ENCODE measurements around the gene BICD1.

BICD1 gene

DNA sequence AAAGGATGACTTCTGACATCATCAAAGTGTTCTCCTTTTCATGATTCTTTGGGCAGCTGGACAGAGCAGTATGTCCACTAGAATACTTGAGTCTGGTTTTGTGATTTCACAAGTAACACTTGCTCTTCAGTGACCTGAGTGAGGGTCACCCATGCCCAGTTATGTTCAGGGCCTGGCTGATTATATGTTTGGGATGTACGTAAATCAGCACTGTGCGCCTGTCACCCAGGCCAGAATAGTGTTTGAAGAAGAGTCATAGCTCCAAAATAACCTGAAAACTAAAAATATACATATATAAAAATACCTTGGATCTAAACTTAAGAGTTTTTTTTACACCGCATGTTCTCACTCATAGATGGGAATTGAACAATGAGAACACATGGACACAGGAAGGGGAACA is 3.8 kb downstream of the BICD1 start:
- TF ChIP-seq, protein P1, sequence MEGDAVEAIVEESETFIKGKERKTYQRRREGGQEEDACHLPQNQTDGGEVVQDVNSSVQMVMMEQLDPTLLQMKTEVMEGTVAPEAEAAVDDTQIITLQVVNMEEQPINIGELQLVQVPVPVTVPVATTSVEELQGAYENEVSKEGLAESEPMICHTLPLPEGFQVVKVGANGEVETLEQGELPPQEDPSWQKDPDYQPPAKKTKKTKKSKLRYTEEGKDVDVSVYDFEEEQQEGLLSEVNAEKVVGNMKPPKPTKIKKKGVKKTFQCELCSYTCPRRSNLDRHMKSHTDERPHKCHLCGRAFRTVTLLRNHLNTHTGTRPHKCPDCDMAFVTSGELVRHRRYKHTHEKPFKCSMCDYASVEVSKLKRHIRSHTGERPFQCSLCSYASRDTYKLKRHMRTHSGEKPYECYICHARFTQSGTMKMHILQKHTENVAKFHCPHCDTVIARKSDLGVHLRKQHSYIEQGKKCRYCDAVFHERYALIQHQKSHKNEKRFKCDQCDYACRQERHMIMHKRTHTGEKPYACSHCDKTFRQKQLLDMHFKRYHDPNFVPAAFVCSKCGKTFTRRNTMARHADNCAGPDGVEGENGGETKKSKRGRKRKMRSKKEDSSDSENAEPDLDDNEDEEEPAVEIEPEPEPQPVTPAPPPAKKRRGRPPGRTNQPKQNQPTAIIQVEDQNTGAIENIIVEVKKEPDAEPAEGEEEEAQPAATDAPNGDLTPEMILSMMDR (conservative IDR thresholded peaks at IDR 0.05; ENCODE audit: low read depth, low read length), result no peak
- no peak for DNase-seq (ENCODE audit: low read depth)

DNA sequence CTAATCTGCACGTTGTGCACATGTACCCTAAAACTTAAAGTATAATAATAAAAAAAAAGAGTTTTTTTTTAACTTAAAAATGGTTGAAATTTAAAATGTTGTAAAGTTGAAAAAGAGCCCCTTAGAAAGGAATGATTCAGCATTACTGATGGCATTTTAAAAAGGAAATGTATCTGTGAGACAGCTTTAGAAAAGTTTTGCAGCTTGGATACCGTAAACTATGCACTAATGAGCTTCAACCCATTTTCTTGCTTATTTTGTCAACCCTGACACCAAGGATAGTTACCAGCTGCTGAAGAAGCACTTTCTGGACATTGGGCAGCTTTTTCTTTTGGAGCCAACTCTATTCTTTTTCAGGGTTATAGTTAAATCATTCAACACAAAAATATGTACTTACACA is 4.3 kb downstream of the BICD1 start:
- no peak overlapping the region for H3K4me3 ChIP-seq (ENCODE audit: low read length)

More for the DNA sequence above, 3.8 kb downstream of the BICD1 start:
- H3K4me3 ChIP-seq (ENCODE audit: low read length), result no peak overlapping the region

DNA sequence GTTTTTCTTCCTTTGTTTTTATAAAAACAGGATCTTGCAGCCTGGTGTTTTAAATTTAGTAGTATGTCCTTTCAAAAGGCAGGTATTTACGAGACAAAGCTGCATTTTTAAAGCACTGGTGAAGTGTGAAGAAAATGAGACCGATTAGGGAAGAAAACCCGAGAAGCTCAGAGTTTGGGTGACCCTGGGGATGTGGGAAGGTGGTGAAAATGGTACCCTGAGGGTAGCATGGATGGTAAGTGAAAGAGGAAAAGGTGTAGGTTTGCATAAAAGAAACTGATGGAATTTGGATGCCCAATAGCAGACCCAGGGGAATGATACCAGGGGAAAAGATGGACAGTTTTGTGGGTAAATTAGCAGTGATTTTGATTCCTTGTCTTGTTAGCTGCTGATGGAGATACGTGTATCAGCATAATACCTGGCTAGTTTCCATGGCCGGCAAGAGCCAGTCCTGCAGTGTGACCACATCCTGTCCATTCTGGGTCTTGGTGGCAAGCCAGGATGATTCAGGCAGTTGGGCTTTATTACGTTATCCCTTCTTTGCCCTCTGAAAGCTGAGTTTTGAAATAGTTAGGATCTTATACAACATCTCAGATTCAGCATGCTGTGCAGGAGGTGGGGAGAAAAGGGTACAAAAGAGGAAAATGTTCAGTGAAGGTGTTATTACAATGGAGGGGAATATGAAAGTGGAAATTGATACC is 8.9 kb downstream of the BICD1 start:
- H3K4me3 ChIP-seq (ENCODE audit: low read length), result peak overlapping the region; percentile 24
- DNase-seq (ENCODE audit: low read depth), result peak; percentile 96
- TF ChIP-seq, protein P1 (conservative IDR thresholded peaks at IDR 0.05; ENCODE audit: low read depth, low read length), result no peak

More for the DNA sequence above, 4.3 kb downstream of the BICD1 start:
- TF ChIP-seq, protein P1 (conservative IDR thresholded peaks at IDR 0.05; ENCODE audit: low read depth, low read length), result no peak
- DNase-seq (ENCODE audit: low read depth), result no peak

DNA sequence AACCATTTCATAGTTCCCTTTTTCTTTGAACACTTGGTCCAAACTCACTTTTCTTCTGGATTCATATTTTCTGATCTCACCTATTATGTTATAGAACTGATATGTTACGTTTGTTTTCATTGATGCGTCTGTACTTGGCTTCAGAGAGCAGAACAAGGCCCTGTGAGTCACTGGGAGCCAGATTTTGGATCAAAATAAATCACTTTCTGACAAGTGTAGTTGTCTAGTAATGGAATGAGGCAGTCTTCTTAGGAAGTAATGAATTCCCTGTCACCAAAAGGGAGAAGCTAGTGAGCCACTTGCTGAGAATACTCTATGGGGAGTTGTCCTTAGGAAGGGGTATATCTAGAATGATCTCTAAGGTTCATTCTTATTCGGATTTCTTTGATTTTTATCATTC is 10.2 kb downstream of the BICD1 start:
- no peak overlapping the region for H3K4me3 ChIP-seq (ENCODE audit: low read length)
- no peak for DNase-seq (ENCODE audit: low read depth)
- TF ChIP-seq, protein P1 (conservative IDR thresholded peaks at IDR 0.05; ENCODE audit: low read depth, low read length), result no peak

DNA sequence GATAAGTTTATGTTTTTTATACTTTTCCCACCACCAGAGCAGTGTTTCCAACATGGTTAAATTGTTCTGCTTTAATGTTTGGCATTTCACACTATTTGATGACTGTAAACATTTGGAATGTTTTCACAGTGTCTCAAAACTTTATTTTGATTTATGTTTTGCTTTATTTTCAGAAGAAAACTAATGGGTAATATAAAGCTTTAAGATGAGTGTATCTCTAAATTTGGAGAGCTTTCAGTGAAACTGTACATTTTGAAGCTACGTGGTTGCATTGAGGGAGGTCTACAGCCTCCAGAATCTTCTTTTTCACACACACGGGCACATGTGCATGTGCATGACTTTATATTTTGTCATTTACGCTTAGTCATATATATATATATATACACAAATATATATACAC is 10.7 kb downstream of the BICD1 start:
- no peak for DNase-seq (ENCODE audit: low read depth)
- TF ChIP-seq, protein P1 (conservative IDR thresholded peaks at IDR 0.05; ENCODE audit: low read depth, low read length), result no peak
- H3K4me3 ChIP-seq (ENCODE audit: low read length), result no peak overlapping the region

DNA sequence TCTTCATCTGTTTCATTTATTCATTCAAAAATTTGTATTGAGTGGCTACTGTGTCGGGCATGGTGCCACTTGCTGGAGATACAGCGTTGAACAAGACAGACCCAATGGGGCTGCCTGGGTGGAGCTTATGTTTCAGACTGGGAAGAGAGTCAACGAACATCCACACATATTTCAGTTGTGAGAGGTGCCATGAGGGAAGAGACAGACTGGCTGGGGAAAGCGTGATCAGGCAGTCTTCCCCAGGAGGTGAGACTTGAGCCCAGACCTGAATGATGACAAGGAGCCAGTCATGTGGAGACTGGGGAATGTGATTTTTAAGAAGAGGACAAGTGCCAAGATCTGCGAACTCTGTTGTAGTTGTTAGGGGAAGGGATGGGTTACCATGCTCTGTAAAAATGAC is 12.2 kb downstream of the BICD1 start:
- TF ChIP-seq, protein P1 (conservative IDR thresholded peaks at IDR 0.05; ENCODE audit: low read depth, low read length), result no peak
- DNase-seq (ENCODE audit: low read depth), result no peak
- H3K4me3 ChIP-seq (ENCODE audit: low read length), result no peak overlapping the region

DNA sequence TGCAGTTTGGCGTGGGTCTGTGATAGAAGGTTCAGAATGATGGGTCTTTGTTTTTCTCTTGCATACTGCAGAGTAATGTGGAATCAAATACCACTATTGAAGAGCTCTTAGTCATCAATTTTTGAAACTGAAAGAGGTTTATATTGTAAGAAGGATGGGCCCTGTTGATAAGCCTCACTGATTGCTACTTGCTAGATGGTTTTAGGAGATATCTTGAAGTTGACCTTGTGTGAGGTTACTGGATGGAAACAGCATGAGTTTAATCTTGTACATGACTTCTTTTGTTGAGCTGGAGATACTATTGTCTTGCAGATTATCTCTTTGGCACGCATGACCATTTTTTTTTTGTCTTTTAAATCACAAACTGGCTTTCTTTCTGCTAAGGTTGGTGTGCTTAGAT is 13.8 kb downstream of the BICD1 start:
- TF ChIP-seq, protein P1 (conservative IDR thresholded peaks at IDR 0.05; ENCODE audit: low read depth, low read length), result no peak
- H3K4me3 ChIP-seq (ENCODE audit: low read length), result no peak overlapping the region
- DNase-seq (ENCODE audit: low read depth), result no peak
